Measurements from ENCODE around the gene GPR180.
"Not testable (repeated sequence)": the region's sequence is repeated elsewhere in the genome, so short reads cannot be mapped to it uniquely, and the experiment has no call there.

Gene GPR180

DNA sequence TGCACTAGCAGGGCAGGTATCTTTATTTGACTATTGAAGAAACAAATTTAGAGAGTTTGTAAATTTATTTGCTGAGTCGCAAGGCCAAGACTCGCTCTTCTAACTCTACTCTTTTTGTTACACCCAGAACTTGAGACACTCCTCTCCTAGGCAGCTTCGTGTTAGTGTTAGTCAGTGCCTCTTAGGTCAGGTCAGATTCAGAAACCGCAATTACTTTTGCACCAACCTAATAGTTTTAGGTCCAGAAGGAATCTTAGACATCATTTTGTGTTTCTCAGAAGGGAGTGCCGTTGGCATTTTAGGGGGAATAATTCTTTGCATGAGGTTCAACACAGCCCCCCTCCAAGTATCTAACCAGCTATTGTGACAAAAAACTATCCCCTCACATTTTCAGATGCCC, 8.8 kb downstream of the GPR180 start:
- Histone ChIP-seq H3K4me1 (ENCODE audit: insufficient read depth, low read length) (no peaks in the 10 kb centered on the region), H3K36me3 (ENCODE audit: insufficient read depth, low read length) (peaks cover 6% of the 10 kb centered on the region; the same call in 1 of the 2 replicates), H3K9ac (ENCODE audit: low read depth, low read length) (no peak overlapping the region), H3K9me3 (ENCODE audit: control insufficient read depth, insufficient read depth, low read length) (no peaks in the 10 kb centered on the region)

DNA sequence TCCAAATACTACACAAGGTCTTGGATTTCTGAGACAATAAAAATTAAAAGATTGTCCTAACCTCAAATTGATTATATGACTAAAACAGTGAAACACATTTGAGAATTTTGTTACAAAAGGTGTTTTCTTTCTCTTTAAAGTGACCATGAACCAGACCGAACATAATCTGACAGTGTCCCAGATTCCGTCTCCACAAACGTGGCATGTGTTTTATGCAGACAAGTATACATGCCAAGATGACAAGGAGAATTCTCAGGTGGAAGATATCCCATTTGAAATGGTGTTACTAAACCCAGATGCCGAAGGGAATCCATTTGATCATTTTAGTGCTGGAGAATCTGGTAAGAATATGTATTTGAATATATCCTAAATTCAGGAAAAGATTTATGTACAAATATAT, 10.4 kb downstream of the GPR180 start:
- Histone ChIP-seq H3K36me3 (ENCODE audit: insufficient read depth, low read length) (0 out of 2 replicates have a peak, but pooled peaks cover 2% of the 10 kb centered on the region), H3K9ac (ENCODE audit: low read depth, low read length) (no peak overlapping the region), H3K4me1 (ENCODE audit: insufficient read depth, low read length) (no peaks in the 10 kb centered on the region), H3K9me3 (ENCODE audit: control insufficient read depth, insufficient read depth, low read length) (no peaks in the 10 kb centered on the region)

DNA sequence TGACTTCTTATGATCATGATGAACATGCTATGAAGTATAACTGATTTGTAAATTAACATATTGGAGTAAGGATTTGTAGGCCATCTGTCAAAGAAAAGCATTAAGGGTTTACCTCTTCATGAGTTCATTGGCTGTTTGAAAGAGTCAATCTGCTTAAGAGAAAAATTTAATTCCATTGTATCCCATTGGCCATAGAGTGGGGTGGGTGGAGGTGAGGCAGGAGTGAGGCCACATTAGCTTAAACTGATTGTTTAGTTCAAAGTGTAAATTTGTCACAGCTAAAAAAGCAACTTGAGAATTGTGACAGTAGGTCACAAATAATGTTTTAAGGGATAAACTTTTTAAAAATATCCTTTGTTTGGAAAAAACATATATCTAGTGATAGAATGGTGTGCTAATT, 11.4 kb downstream of the GPR180 start:
- Histone ChIP-seq H3K4me1 (ENCODE audit: insufficient read depth, low read length) (no peaks in the 10 kb centered on the region), H3K9me3 (ENCODE audit: control insufficient read depth, insufficient read depth, low read length) (no peaks in the 10 kb centered on the region), H3K9ac (ENCODE audit: low read depth, low read length) (no peak overlapping the region), H3K36me3 (ENCODE audit: insufficient read depth, low read length) (0 out of 2 replicates have a peak, but pooled peaks cover 2% of the 10 kb centered on the region)

DNA sequence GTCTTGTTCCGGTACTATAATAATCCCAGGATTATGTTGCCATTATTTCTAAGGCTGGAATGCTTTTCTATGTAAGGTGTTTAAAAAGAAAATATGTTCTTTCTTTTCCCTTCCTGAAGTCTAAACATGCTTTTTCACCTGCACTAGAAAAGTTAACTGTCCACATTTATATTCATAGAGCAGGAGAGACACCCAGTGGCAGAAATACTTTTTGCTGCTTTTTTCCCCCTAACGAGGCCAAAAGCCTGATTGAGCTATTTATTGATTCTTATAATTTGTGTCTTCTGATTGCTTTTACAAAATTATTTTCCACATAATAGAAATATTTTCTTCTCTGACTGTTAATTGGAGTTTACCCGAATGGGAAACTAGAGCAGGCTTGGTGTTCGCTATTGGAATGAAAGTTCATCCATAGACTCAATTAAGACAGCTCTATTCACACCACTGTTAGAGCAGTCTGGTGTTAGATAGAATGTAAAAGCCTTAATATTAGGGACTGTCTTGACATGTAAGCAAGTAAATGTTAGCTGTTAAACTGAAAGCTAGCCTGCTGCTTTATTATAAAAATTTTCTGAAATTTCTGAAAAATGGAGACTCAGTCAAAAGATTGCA, 15.8 kb downstream of the GPR180 start:
- Histone ChIP-seq H3K4me1 (ENCODE audit: insufficient read depth, low read length) (no peaks in the 10 kb centered on the region), H3K9ac (ENCODE audit: low read depth, low read length) (no peak overlapping the region), H3K9me3 (ENCODE audit: control insufficient read depth, insufficient read depth, low read length) (no peaks in the 10 kb centered on the region), H3K36me3 (ENCODE audit: insufficient read depth, low read length) (no peaks in the 10 kb centered on the region; the same call in 1 of the 2 replicates)

DNA sequence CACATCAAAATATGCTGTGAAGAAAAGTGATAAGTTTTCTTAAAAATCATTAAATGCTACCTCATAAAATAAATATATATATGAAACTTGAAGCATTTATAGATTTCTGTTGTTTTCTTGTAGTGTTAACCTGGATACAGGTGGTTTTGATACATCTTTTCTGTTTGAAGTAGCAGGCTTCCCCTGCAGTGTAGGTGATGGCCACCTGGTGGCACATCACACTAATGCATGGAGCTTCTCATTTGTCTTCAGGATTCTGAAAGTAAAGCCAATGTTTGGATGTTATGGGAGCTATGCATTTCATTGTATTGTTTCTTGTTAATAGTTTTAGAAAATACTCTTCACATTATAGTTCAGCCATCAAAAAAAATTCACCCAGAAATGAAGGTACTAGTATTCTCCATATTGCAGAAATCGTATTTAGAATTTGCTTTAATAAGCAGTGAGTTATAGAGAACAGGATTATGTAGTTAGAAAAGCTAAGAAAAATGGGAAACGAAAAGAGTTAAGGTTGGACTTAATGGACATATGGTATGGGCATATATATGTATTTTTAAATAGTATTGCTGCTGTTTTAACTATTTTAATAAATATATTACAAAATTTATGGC, 18.7 kb downstream of the GPR180 start:
- H3K36me3 ChIP-seq (ENCODE audit: insufficient read depth, low read length), result no peaks in the 10 kb centered on the region; the same call in 1 of the 2 replicates
- H3K9ac ChIP-seq (ENCODE audit: low read depth, low read length), result no peak overlapping the region
- no peaks in the 10 kb centered on the region for H3K9me3 ChIP-seq (ENCODE audit: control insufficient read depth, insufficient read depth, low read length)
- H3K4me1 ChIP-seq (ENCODE audit: insufficient read depth, low read length), result no peaks in the 10 kb centered on the region

DNA sequence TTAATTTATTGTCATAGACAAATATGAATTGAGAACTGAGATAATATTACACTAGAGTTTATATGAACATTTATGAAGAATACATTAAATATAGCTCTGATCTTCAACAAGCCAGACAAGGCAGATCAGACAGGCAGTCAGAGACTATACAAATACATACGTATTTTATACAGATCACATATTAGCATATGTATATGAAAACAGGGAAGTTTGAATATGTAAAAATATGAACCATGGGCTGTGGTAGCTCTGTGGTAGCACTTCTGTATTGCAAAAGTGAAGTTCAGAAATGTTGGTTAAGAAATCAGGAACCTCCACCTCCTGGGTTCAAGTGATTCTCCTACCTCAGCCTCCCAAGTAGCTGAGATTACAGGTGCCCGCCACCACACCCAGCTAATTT, 20.7 kb downstream of the GPR180 start:
- Histone ChIP-seq H3K36me3 (ENCODE audit: insufficient read depth, low read length) (peaks cover 4% of the 10 kb centered on the region; the same call in 1 of the 2 replicates), H3K9me3 (ENCODE audit: control insufficient read depth, insufficient read depth, low read length) (no peaks in the 10 kb centered on the region), H3K4me1 (ENCODE audit: insufficient read depth, low read length) (no peaks in the 10 kb centered on the region), H3K9ac (ENCODE audit: low read depth, low read length) (no peak overlapping the region)

DNA sequence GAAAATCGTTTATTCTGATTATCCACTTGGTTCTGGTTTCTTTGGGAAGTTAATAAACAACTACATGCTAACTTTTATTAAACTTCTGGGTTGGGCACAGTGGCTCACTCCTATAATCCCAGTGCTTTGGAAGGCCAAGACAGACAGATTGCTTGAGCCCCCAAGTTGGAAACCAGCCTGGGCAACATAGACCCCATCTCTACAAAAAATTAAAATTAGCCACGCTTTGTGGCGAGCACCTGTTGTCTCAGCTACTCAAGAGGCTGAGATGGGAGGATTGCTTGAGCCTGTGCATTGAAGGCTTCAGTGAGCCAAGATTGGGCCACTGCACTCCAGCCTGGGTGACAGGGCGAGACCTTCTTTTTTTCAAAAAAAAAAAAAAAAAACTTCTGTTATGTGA, 21.7 kb downstream of the GPR180 start:
- Histone ChIP-seq H3K9me3 (ENCODE audit: control insufficient read depth, insufficient read depth, low read length) (no peaks in the 10 kb centered on the region), H3K9ac (ENCODE audit: low read depth, low read length) (no peak overlapping the region), H3K36me3 (ENCODE audit: insufficient read depth, low read length) (peaks cover 4% of the 10 kb centered on the region; the same call in 1 of the 2 replicates), H3K4me1 (ENCODE audit: insufficient read depth, low read length) (no peaks in the 10 kb centered on the region)

DNA sequence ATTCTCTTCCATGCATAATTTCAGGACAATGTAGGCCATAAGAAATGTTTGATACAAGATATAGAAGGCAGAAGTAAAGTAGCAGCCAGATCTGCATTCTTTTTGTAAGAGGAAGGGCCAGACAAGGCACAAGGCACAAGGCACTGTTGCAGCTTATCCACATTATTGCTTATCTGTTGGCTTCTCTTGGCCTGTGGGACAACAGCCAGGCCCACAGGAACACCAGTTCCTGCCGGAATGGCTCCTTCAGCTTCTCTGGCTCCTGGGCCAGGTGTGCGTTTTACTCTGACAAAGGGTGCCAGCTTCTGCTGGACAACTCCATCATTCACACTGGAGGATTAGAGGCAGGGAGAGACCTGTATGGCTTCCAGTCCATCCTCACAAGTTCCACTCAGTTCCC, 29.2 kb downstream of the GPR180 start:
- 0 out of 2 replicates have a peak, but pooled peaks cover 4% of the 10 kb centered on the region for H3K36me3 ChIP-seq (ENCODE audit: insufficient read depth, low read length)
- H3K9ac ChIP-seq (ENCODE audit: low read depth, low read length), result no peak overlapping the region
- H3K4me1 ChIP-seq (ENCODE audit: insufficient read depth, low read length), result no peaks in the 10 kb centered on the region

DNA sequence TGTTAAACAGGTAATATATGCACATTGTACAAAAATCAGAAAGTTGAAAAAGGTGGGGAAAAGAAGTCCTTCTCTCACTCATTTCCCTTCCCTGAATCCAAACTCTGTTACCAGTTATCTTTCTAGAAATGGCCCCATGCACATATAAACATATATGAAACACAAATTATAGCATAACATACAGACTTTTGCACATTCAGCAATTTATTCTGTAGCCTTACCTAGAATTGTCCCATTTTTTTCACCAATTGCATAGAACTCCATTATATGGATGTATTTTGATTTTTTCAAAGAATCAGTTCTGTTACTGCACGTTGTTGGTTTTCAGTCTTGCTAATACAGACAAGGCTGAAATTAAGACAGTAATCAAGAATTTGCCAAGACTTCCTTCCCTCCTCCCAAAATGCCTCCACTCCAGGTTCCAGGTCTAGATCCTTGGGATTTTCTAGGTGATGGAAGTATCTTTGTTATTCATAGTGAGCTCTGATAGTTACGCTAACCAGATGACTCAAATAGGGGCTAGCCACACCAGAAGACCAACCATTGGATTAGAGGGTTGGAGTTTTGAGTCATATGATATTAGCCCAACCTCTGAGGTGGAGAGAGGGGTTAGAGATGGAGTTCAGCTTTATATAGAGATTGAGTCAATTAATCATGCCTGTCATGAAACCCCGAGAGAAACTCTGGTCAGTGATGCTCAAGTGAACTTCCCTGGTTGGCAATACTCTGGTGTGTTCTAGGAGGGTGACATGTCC, 30.7 kb downstream of the GPR180 start:
- Histone ChIP-seq H3K9me3 (ENCODE audit: control insufficient read depth, insufficient read depth, low read length) (no peaks in the 10 kb centered on the region), H3K36me3 (ENCODE audit: insufficient read depth, low read length) (no peaks in the 10 kb centered on the region), H3K9ac (ENCODE audit: low read depth, low read length) (no peak overlapping the region), H3K4me1 (ENCODE audit: insufficient read depth, low read length) (no peaks in the 10 kb centered on the region)

More for the DNA sequence above, 29.2 kb downstream of the GPR180 start:
- no peaks in the 10 kb centered on the region for H3K9me3 ChIP-seq (ENCODE audit: control insufficient read depth, insufficient read depth, low read length)

DNA sequence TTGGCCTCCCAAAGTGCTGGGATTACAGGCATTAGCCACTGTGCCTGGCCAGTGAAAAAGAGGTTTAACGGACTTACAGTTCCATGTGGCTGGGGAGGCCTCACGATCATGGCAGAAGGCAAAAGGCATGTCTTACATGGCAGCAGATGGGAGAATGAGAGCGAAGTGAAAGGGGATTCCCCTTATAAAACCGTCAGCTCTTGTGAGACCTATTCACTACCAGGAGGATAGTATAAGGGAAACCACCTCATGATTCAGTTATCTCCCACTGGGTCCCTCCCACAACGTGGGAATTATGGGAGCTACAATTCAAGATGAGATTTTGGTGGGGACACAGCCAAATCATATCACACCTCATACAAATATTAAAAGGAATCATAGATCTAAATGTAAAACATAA, 34.4 kb downstream of the GPR180 start:
- not testable (repeated sequence) for H3K4me1 ChIP-seq (ENCODE audit: insufficient read depth, low read length); H3K36me3 ChIP-seq (ENCODE audit: insufficient read depth, low read length)

DNA sequence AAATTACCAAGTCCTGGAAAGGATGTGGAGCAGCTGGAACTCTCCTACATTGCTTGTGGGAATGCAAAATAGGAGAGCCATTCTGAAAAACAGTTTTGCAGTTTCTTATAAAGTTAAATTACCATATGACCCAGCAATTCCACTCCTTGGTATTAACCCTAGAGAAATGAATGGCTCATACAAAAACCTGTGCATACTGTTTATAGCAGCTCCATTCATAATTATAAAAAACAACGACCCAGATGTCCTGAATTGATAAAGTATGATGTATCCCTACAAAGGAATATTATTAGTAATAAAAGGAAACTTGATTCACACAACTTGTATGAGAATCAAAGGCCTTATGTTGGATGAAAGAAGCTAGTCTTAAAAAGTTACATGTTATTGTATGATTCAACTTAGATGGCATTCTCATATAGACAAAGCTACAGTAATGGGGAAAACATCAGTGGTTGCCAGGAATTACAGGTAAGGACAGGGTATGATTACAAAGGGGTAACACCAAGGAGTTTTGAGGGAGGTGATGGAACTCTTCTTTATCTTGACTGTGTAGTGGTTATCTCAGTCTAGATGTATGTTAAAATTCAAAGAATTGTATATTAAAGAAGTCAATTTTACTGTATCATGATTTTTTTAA, 35.4 kb downstream of the GPR180 start:
- H3K4me1 ChIP-seq (ENCODE audit: insufficient read depth, low read length), result no peaks in the 10 kb centered on the region
- H3K9me3 ChIP-seq (ENCODE audit: control insufficient read depth, insufficient read depth, low read length), result no peaks in the 10 kb centered on the region
- no peaks in the 10 kb centered on the region for H3K36me3 ChIP-seq (ENCODE audit: insufficient read depth, low read length)
- no peak overlapping the region for H3K9ac ChIP-seq (ENCODE audit: low read depth, low read length)

More for the DNA sequence above, 34.4 kb downstream of the GPR180 start:
- not testable (repeated sequence) for H3K9ac ChIP-seq (ENCODE audit: low read depth, low read length); H3K9me3 ChIP-seq (ENCODE audit: control insufficient read depth, insufficient read depth, low read length)

DNA sequence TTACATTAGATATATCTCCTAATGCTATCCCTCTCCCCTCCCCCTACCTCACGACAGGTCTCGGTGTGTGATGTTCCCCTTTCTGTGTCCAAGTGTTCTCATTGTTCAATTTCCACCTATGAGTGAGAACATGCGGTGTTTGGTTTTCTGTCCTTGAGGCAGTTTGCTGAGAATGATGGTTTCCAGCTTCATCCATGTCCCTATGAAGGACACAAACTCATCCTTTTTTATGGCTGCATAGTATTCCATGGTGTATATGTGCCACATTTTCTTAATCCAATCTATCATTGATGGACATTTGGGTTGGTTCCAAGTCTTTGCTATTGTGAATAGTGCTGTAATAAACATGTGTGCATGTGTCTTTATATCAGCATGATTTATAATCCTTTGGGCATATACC, 36.0 kb downstream of the GPR180 start:
- not testable (repeated sequence) for H3K9me3 ChIP-seq (ENCODE audit: control insufficient read depth, insufficient read depth, low read length); H3K36me3 ChIP-seq (ENCODE audit: insufficient read depth, low read length)

DNA sequence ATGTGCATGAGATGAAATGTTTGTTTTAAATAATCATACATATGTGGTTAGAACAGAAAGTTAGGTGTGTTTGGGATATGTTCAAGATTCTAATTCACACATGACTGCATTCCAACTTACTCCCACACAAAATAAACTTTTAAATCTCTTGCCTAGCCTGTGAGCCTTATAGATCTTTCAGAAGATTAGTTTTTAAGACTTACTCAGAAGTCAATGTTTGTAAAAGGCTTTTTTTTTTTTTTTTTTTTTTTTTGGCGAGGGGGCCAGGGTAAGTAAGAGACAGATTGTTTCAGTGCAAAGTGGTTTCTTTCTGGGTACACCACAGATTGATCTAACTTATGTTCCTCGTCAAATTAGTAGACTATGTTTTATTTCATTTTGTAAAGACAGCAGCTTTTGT, 39.1 kb downstream of the GPR180 start:
- no peaks in the 10 kb centered on the region for H3K9me3 ChIP-seq (ENCODE audit: control insufficient read depth, insufficient read depth, low read length)
- no peaks in the 10 kb centered on the region for H3K4me1 ChIP-seq (ENCODE audit: insufficient read depth, low read length)
- H3K9ac ChIP-seq (ENCODE audit: low read depth, low read length), result no peak overlapping the region
- H3K36me3 ChIP-seq (ENCODE audit: insufficient read depth, low read length), result no peaks in the 10 kb centered on the region

More for the DNA sequence above, 36.0 kb downstream of the GPR180 start:
- H3K4me1 ChIP-seq (ENCODE audit: insufficient read depth, low read length); H3K9ac ChIP-seq (ENCODE audit: low read depth, low read length): not testable (repeated sequence)

DNA sequence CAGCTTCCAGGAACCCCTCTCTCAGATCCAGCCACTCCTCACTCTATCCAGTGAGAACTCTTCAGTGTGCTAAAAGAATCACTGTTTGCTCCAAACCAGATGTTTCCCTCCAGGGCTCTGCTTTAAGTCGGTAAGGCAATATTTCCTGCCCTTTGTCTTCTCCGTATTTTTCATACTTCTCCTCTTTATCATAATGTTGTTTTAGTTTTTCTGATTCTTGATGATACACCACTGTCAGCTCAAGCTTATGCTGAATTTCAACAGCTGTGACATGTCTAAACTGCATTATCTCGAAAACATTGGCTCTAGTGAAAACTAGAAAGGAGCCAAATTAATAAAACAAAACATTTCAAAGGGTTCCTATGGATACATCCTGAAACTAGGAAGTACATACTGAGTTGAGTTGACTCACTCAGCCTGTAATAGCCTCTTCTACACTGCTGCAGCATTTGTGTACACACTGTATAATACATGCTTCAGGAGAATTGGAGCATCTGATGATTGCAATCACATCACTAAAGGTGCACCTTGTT, 39.8 kb downstream of the GPR180 start:
- H3K9me3 ChIP-seq (ENCODE audit: control insufficient read depth, insufficient read depth, low read length), result no peaks in the 10 kb centered on the region
- no peaks in the 10 kb centered on the region for H3K36me3 ChIP-seq (ENCODE audit: insufficient read depth, low read length)
- H3K4me1 ChIP-seq (ENCODE audit: insufficient read depth, low read length), result no peaks in the 10 kb centered on the region
- no peak overlapping the region for H3K9ac ChIP-seq (ENCODE audit: low read depth, low read length)
